ACC112 (cell line): ENCODE results near the gene EEPD1.

Experiments used
- H2AFZ ChIP-seq: fragments of 200-600 bp; sonication (generic); one replicate; pipeline ENCODE4 v1.6.0; 2017; ENCODE audit warnings: antibody characterized with exemption, low read length; ENCODE audit not compliant: unreplicated experiment
- H3K27ac ChIP-seq: fragments of 200-600 bp; sonication (generic); 2 replicates; pipeline ENCODE4 v1.5.1; 2014; ENCODE audit warnings: low read depth, mild to moderate bottlenecking, antibody characterized with exemption, low read length, moderate library complexity
- H3K27me3 ChIP-seq: fragments of 200-600 bp; sonication (generic); 2 replicates; pipeline ENCODE4 v1.6.1; 2014; ENCODE audit warnings: mild to moderate bottlenecking, antibody characterized with exemption, low read length, moderate library complexity, mixed read lengths; ENCODE audit not compliant: insufficient read depth
- H3K36me3 ChIP-seq: fragments of 200-600 bp; sonication (generic); 2 replicates; pipeline ENCODE4 v1.6.1; 2016; ENCODE audit warnings: mild to moderate bottlenecking, antibody characterized with exemption, low read length, moderate library complexity, mixed read lengths; ENCODE audit not compliant: insufficient read depth
- H3K4me1 ChIP-seq: fragments of 200-600 bp; sonication (generic); one replicate; pipeline ENCODE4 v1.6.1; 2016; ENCODE audit warnings: low read length, mixed read lengths; ENCODE audit not compliant: insufficient read depth, unreplicated experiment, control insufficient read depth
- H3K4me3 ChIP-seq: fragments of 200-600 bp; sonication (generic); 2 replicates; pipeline ENCODE4 v1.5.1; 2014; ENCODE audit warnings: mild to moderate bottlenecking, low read depth, low read length
- H3K79me2 ChIP-seq: fragments of 200-600 bp; sonication (generic); one replicate; pipeline ENCODE4 v1.6.0; 2016; ENCODE audit warnings: low read length; ENCODE audit not compliant: control insufficient read depth, unreplicated experiment, insufficient read depth

EEPD1 gene

GRCh38 chr7:36217961-36218284 is 64.9 kb downstream of the EEPD1 start:
- Histone ChIP-seq H3K4me3 (no peak overlapping the region), H3K79me2 (no peaks in the 10 kb centered on the region), H2AFZ (no peak overlapping the region), H3K27me3 (no peaks in the 10 kb centered on the region), H3K36me3 (no peaks in the 10 kb centered on the region), H3K4me1 (no peaks in the 10 kb centered on the region), H3K27ac (no peak overlapping the region)

- Histone ChIP-seq H2AFZ (no peak overlapping the region), H3K79me2 (no peaks in the 10 kb centered on the region), H3K27ac (no peak overlapping the region), H3K4me3 (no peak overlapping the region), H3K4me1 (no peaks in the 10 kb centered on the region), H3K36me3 (no peaks in the 10 kb centered on the region), H3K27me3 (no peaks in the 10 kb centered on the region)
These were observed 66.4 kb downstream of the EEPD1 start for GRCh38 chr7:36219429-36219828.

GRCh38 chr7:36223851-36224250 is 70.8 kb downstream of the EEPD1 start:
- H3K27me3 ChIP-seq, result no peaks in the 10 kb centered on the region
- no peak overlapping the region for H3K4me3 ChIP-seq
- no peaks in the 10 kb centered on the region for H3K79me2 ChIP-seq
- H2AFZ ChIP-seq, result no peak overlapping the region
- no peak overlapping the region for H3K27ac ChIP-seq
- H3K36me3 ChIP-seq, result no peaks in the 10 kb centered on the region
- no peaks in the 10 kb centered on the region for H3K4me1 ChIP-seq

GRCh38 chr7:36224934-36225858 is 72.1 kb downstream of the EEPD1 start:
- Histone ChIP-seq H3K27me3 (no peaks in the 10 kb centered on the region), H3K27ac (no peak overlapping the region), H3K36me3 (no peaks in the 10 kb centered on the region), H3K4me1 (no peaks in the 10 kb centered on the region), H3K79me2 (no peaks in the 10 kb centered on the region), H3K4me3 (no peak overlapping the region), H2AFZ (no peak overlapping the region)

GRCh38 chr7:36226151-36226550 is 73.1 kb downstream of the EEPD1 start:
- no peaks in the 10 kb centered on the region for H3K27me3 ChIP-seq
- H3K27ac ChIP-seq, result no peak overlapping the region
- no peak overlapping the region for H3K4me3 ChIP-seq
- no peaks in the 10 kb centered on the region for H3K79me2 ChIP-seq
- no peaks in the 10 kb centered on the region for H3K36me3 ChIP-seq
- H3K4me1 ChIP-seq, result no peaks in the 10 kb centered on the region
- H2AFZ ChIP-seq, result no peak overlapping the region

- Histone ChIP-seq H3K79me2 (no peaks in the 10 kb centered on the region), H3K27ac (no peak overlapping the region), H3K36me3 (no peaks in the 10 kb centered on the region), H3K27me3 (no peaks in the 10 kb centered on the region), H3K4me1 (no peaks in the 10 kb centered on the region), H3K4me3 (no peak overlapping the region), H2AFZ (no peak overlapping the region)
These were observed 74.2 kb downstream of the EEPD1 start for GRCh38 chr7:36227223-36227622.

GRCh38 chr7:36228039-36228438 is 75.0 kb downstream of the EEPD1 start:
- Histone ChIP-seq H3K4me1 (no peaks in the 10 kb centered on the region), H3K27me3 (no peaks in the 10 kb centered on the region), H2AFZ (no peak overlapping the region), H3K27ac (no peak overlapping the region), H3K4me3 (no peak overlapping the region), H3K79me2 (no peaks in the 10 kb centered on the region), H3K36me3 (no peaks in the 10 kb centered on the region)

GRCh38 chr7:36231406-36231805 is 78.4 kb downstream of the EEPD1 start:
- H3K4me1 ChIP-seq, result no peaks in the 10 kb centered on the region
- no peaks in the 10 kb centered on the region for H3K27me3 ChIP-seq
- no peaks in the 10 kb centered on the region for H3K36me3 ChIP-seq
- no peak overlapping the region for H3K4me3 ChIP-seq
- H3K79me2 ChIP-seq, result no peaks in the 10 kb centered on the region
- no peak overlapping the region for H3K27ac ChIP-seq
- no peak overlapping the region for H2AFZ ChIP-seq

- no peak overlapping the region for H3K4me3 ChIP-seq
These were observed 79.5 kb downstream of the EEPD1 start for GRCh38 chr7:36232555-36232954.

GRCh38 chr7:36232971-36233550 is 80.0 kb downstream of the EEPD1 start:
- Histone ChIP-seq H3K27me3 (no peaks in the 10 kb centered on the region), H3K79me2 (no peaks in the 10 kb centered on the region), H3K36me3 (no peaks in the 10 kb centered on the region)

More at GRCh38 chr7:36232555-36232954, 79.5 kb downstream of the EEPD1 start:
- no peak overlapping the region for H3K27ac ChIP-seq
- H3K79me2 ChIP-seq, result no peaks in the 10 kb centered on the region
- no peaks in the 10 kb centered on the region for H3K4me1 ChIP-seq
- H3K36me3 ChIP-seq, result no peaks in the 10 kb centered on the region
- H2AFZ ChIP-seq, result no peak overlapping the region
- no peaks in the 10 kb centered on the region for H3K27me3 ChIP-seq

GRCh38 chr7:36236073-36236472 is 83.0 kb downstream of the EEPD1 start:
- H3K36me3 ChIP-seq, result no peaks in the 10 kb centered on the region
- H3K27me3 ChIP-seq, result no peaks in the 10 kb centered on the region
- no peak overlapping the region for H2AFZ ChIP-seq
- H3K27ac ChIP-seq, result no peak overlapping the region
- no peaks in the 10 kb centered on the region for H3K4me1 ChIP-seq
- no peak overlapping the region for H3K4me3 ChIP-seq
- no peaks in the 10 kb centered on the region for H3K79me2 ChIP-seq

More at GRCh38 chr7:36232971-36233550, 80.0 kb downstream of the EEPD1 start:
- H3K27ac ChIP-seq, result no peak overlapping the region
- no peak overlapping the region for H2AFZ ChIP-seq
- H3K4me3 ChIP-seq, result no peak overlapping the region
- no peaks in the 10 kb centered on the region for H3K4me1 ChIP-seq
